ENCODE data around the gene IL12RB2.

GRCh38 chr1:67407498-67407897 is 99.8 kb downstream of the IL12RB2 start:
- no peak for TF ChIP-seq CTCF (IDR thresholded peaks at IDR 0.05)
- TF ChIP-seq POLR2AphosphoS5 (IDR thresholded peaks at IDR 0.05): no peak
- no peak for TF ChIP-seq POLR2A (IDR thresholded peaks at IDR 0.05)
- TF ChIP-seq EP300 (IDR thresholded peaks at IDR 0.05): no peak

Measured in suprapubic skin (tissue), 4 donors.